WTC11 (cell line): ENCODE data around the gene CDYL. TPM values are rescaled to one million over a fixed set of nuclear protein-coding genes. Genes with fewer than 3 reads are reported as not detected.

Experiments
- ATAC-seq: fragments of 200-7000 bp; cut with Tn5 transposase; 2 replicates; pipeline ENCODE4 v1.10.0; 2021; ENCODE audit warnings: mild to moderate bottlenecking, moderate library complexity
- CTCF ChIA-PET: fragments of 300-600 bp; sonication (Branson Sonifier 250); formaldehyde crosslinking; loops from one replicate; lab custom pipeline; 2021; ENCODE audit warnings: antibody characterized with exemption; lab: Charles Lee
- POLR2A ChIA-PET: fragments of 350-600 bp; sonication (Branson Sonifier 250); formaldehyde crosslinking; loops from one replicate; lab custom pipeline; 2021; ENCODE audit warnings: antibody characterized with exemption; lab: Charles Lee
- DNase-seq: peaks from one replicate; pipeline ENCODE4 v3.0.0; 2021; ENCODE audit warnings: low spot score
- H3K27ac Mint-ChIP-seq: 2 replicates; pipeline ENCODE4 v1.8.0; 2021; ENCODE audit warnings: mixed read lengths
- H3K27me3 Mint-ChIP-seq: 2 replicates; pipeline ENCODE4 v1.8.0; 2021; ENCODE audit warnings: low read depth, mild to moderate bottlenecking, moderate library complexity, mixed read lengths
- H3K36me3 Mint-ChIP-seq: 2 replicates; pipeline ENCODE4 v1.8.0; 2021; ENCODE audit warnings: mixed read lengths
- H3K4me1 Mint-ChIP-seq: 2 replicates; pipeline ENCODE4 v1.8.0; 2022; ENCODE audit warnings: mixed read lengths
- H3K4me3 Mint-ChIP-seq: 2 replicates; pipeline ENCODE4 v1.8.0; 2021; ENCODE audit warnings: mild to moderate bottlenecking, moderate library complexity, mixed read lengths
- H3K9me3 Mint-ChIP-seq: 2 replicates; pipeline ENCODE4 v1.8.0; 2021; ENCODE audit warnings: mixed read lengths
- ATF3 ChIP-seq: sonication (generic); formaldehyde crosslinking; conservative IDR thresholded peaks from 2 replicates; pipeline ENCODE4 v1.8.1; 2022; ENCODE audit warnings: mild to moderate bottlenecking, missing genetic modification reagents
- CREM ChIP-seq: sonication (generic); formaldehyde crosslinking; IDR thresholded peaks from 2 replicates; pipeline ENCODE4 v1.8.1; 2022; ENCODE audit warnings: mild to moderate bottlenecking, missing genetic modification reagents, moderate library complexity
- E2F1 ChIP-seq: sonication (generic); formaldehyde crosslinking; IDR thresholded peaks from 2 replicates; pipeline ENCODE4 v1.8.0; 2022; ENCODE audit warnings: mild to moderate bottlenecking, missing genetic modification reagents
- ERG ChIP-seq: fragments of 250-450 bp; sonication (Bioruptor Pico); IDR thresholded peaks from 2 replicates; pipeline ENCODE4 v1.8.0; 2021; ENCODE audit warnings: mild to moderate bottlenecking
- FOXP1 ChIP-seq: sonication (generic); formaldehyde crosslinking; IDR thresholded peaks from 2 replicates; pipeline ENCODE4 v1.8.0; 2022; ENCODE audit warnings: missing genetic modification reagents, mild to moderate bottlenecking, moderate library complexity, borderline replicate concordance
- FOXP4 ChIP-seq: sonication (generic); formaldehyde crosslinking; IDR thresholded peaks from 2 replicates; pipeline ENCODE4 v1.8.0; 2022; ENCODE audit warnings: mild to moderate bottlenecking, missing genetic modification reagents
- GTF2I ChIP-seq: fragments of 250-450 bp; sonication (Bioruptor Pico); conservative IDR thresholded peaks from 2 replicates; pipeline ENCODE4 v1.4.0; 2021; ENCODE audit warnings: mild to moderate bottlenecking
- HMGA2 ChIP-seq: fragments of 250-450 bp; sonication (Bioruptor Pico); IDR thresholded peaks from 2 replicates; pipeline ENCODE4 v1.4.0; 2021; ENCODE audit warnings: mild to moderate bottlenecking, moderate library complexity
- JAZF1 ChIP-seq: fragments of 250-450 bp; sonication (Bioruptor Pico); IDR thresholded peaks from 2 replicates; pipeline ENCODE4 v1.9.0; 2021; ENCODE audit warnings: moderate library complexity, mild to moderate bottlenecking, inconsistent platforms
- MYBL2 ChIP-seq: sonication (generic); formaldehyde crosslinking; IDR thresholded peaks from 2 replicates; pipeline ENCODE4 v1.8.1; 2023; ENCODE audit warnings: mild to moderate bottlenecking, moderate library complexity, missing genetic modification reagents
- OVOL2 ChIP-seq: fragments of 250-450 bp; sonication (Bioruptor Pico); IDR thresholded peaks from 2 replicates; pipeline ENCODE4 v1.9.0; 2021; ENCODE audit warnings: mild to moderate bottlenecking, borderline replicate concordance
- RELA ChIP-seq: sonication (generic); formaldehyde crosslinking; IDR thresholded peaks from 2 replicates; pipeline ENCODE4 v1.8.1; 2022; ENCODE audit warnings: missing genetic modification reagents, mild to moderate bottlenecking, borderline replicate concordance
- SMAD4 ChIP-seq: sonication (generic); formaldehyde crosslinking; IDR thresholded peaks from 2 replicates; pipeline ENCODE4 v1.8.0; 2022; ENCODE audit warnings: mild to moderate bottlenecking, missing genetic modification reagents
- ZBTB43 ChIP-seq: sonication (generic); formaldehyde crosslinking; IDR thresholded peaks from 2 replicates; pipeline ENCODE4 v1.8.1; 2023; ENCODE audit warnings: mild to moderate bottlenecking, missing genetic modification reagents
- ZNF232 ChIP-seq: sonication (generic); formaldehyde crosslinking; IDR thresholded peaks from 2 replicates; pipeline ENCODE4 v1.8.0; 2022; ENCODE audit warnings: mild to moderate bottlenecking, missing genetic modification reagents
- ZNF512 ChIP-seq: sonication (generic); formaldehyde crosslinking; IDR thresholded peaks from 2 replicates; pipeline ENCODE4 v1.8.1; 2022; ENCODE audit warnings: missing genetic modification reagents, borderline replicate concordance
- total RNA-seq: library from RNA; stranded (reverse); gene quantifications from 3 replicates; pipeline ENCODE4 v1.2.3, GENCODE V29; 2021
- TF ChIP-seq, protein P1 (sequence below): sonication (generic); formaldehyde crosslinking; IDR thresholded peaks from 2 replicates; pipeline ENCODE4 v1.8.0; 2023; ENCODE audit warnings: mild to moderate bottlenecking, missing genetic modification reagents
- TF ChIP-seq, protein P2 (sequence below): sonication (generic); formaldehyde crosslinking; IDR thresholded peaks from 2 replicates; pipeline ENCODE4 v1.8.1; 2022; ENCODE audit warnings: low read depth, mild to moderate bottlenecking, moderate library complexity, missing genetic modification reagents, borderline replicate concordance

Gene CDYL
- total RNA-seq, 1 experiment from 2014 or later, result 92.0 TPM

DNA sequence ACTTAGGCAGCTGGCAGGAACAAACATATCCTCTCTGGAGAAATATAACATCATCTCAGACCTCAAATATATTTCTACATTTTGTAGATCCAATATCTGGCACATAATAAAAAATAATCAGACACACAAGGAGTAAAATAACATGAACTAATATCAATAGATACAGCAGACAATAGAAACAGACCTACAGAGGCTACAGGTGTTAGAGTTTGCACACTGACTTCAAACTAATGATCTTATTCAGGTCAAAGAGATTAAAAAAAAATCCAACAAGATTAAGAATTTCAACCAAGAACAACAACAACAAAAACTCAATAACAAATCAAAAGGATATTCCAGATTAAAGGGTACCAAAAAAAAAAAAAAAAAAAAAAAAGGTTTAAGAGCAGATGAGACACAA, 13.9 kb upstream of the CDYL start (continued):
- TF ChIP-seq, protein P1, sequence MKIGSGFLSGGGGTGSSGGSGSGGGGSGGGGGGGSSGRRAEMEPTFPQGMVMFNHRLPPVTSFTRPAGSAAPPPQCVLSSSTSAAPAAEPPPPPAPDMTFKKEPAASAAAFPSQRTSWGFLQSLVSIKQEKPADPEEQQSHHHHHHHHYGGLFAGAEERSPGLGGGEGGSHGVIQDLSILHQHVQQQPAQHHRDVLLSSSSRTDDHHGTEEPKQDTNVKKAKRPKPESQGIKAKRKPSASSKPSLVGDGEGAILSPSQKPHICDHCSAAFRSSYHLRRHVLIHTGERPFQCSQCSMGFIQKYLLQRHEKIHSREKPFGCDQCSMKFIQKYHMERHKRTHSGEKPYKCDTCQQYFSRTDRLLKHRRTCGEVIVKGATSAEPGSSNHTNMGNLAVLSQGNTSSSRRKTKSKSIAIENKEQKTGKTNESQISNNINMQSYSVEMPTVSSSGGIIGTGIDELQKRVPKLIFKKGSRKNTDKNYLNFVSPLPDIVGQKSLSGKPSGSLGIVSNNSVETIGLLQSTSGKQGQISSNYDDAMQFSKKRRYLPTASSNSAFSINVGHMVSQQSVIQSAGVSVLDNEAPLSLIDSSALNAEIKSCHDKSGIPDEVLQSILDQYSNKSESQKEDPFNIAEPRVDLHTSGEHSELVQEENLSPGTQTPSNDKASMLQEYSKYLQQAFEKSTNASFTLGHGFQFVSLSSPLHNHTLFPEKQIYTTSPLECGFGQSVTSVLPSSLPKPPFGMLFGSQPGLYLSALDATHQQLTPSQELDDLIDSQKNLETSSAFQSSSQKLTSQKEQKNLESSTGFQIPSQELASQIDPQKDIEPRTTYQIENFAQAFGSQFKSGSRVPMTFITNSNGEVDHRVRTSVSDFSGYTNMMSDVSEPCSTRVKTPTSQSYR (CRISPR knock-in tag), result no peak
- no peak for TF ChIP-seq CREM
- TF ChIP-seq ATF3 (CRISPR knock-in tag), result no peak

DNA sequence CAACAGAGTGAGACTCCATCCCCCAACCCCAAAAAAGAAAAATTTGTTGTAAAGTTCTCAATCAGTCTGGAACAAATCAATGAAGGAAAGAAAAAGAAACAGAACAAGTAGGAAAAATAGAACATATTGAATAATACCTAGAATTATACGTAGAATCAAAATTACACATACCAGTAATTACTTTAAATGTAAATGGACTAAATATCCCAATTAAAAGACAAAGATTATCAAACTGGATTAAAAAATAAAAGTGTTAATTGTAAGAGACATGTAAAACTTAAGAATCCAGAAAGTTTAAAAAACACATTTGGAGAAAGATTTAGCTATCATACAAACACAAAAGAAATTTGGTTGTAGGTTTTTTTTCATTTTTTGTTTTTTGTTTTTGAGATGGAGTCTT, 12.3 kb upstream of the CDYL start:
- ATAC-seq (no peak), DNase-seq (no peak)
- POLR2A ChIA-PET, result no interaction called here
- CTCF ChIA-PET, result no interaction called here
- Mint-ChIP-seq H3K36me3 (peaks cover 25% of the 10 kb centered on the region), H3K27ac (no peak overlapping the region), H3K4me3 (no peak overlapping the region), H3K27me3 (peaks cover 14% of the 10 kb centered on the region), H3K4me1 (peaks cover 11% of the 10 kb centered on the region), H3K9me3 (peaks cover 31% of the 10 kb centered on the region)
- TF ChIP-seq ERG (CRISPR knock-in tag) (no peak), GTF2I (CRISPR knock-in tag) (no peak), RELA (CRISPR knock-in tag) (no peak), HMGA2 (CRISPR knock-in tag) (no peak), E2F1 (CRISPR knock-in tag) (no peak), MYBL2 (no peak), JAZF1 (CRISPR knock-in tag) (no peak), ZNF512 (CRISPR knock-in tag) (no peak), FOXP1 (no peak), ZBTB43 (CRISPR knock-in tag) (no peak)
- TF ChIP-seq, protein P2, sequence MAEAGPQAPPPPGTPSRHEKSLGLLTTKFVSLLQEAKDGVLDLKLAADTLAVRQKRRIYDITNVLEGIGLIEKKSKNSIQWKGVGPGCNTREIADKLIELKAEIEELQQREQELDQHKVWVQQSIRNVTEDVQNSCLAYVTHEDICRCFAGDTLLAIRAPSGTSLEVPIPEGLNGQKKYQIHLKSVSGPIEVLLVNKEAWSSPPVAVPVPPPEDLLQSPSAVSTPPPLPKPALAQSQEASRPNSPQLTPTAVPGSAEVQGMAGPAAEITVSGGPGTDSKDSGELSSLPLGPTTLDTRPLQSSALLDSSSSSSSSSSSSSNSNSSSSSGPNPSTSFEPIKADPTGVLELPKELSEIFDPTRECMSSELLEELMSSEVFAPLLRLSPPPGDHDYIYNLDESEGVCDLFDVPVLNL (CRISPR knock-in tag), result no peak
- TF ChIP-seq, all 79 proteins: peak for 0

GRCh38 chr6:4768815-4769214, 7.4 kb upstream of the CDYL start:
- peaks cover 6% of the 10 kb centered on the region for H3K36me3 Mint-ChIP-seq
- H3K9me3 Mint-ChIP-seq, result peaks cover 6% of the 10 kb centered on the region
- DNase-seq (no peak), ATAC-seq (no peak)
- H3K4me1 Mint-ChIP-seq, result peaks cover 14% of the 10 kb centered on the region
- CTCF ChIA-PET, result no interaction called here
- H3K4me3 Mint-ChIP-seq, result no peak overlapping the region
- H3K27me3 Mint-ChIP-seq, result no peaks in the 10 kb centered on the region
- no peak overlapping the region for H3K27ac Mint-ChIP-seq
- POLR2A ChIA-PET, result no interaction called here
- TF ChIP-seq, protein P1 (CRISPR knock-in tag), result no peak
- TF ChIP-seq OVOL2 (CRISPR knock-in tag) (no peak), FOXP4 (CRISPR knock-in tag) (no peak), SMAD4 (CRISPR knock-in tag) (no peak), ZNF232 (CRISPR knock-in tag) (no peak)
